Thyroid gland (tissue), 4 donors: ENCODE results near the gene MYO18B. TPM values are rescaled to one million over a fixed set of nuclear protein-coding genes. Genes with fewer than 3 reads are reported as not detected.

Source experiments
- DNase-seq, 2 donors: peaks; one replicate each; pipeline ENCODE4 v3.0.0-alpha.2; 2019
- H3K27ac ChIP-seq, 3 donors: fragments of 200-600 bp; sonication (generic); 1 replicate in 2 of 3; 2 replicates in 1 of 3; pipeline ENCODE4 v1.5.1; 2016 to 2019; ENCODE audit warnings: mild to moderate bottlenecking in 1 of 3, moderate library complexity in 1 of 3
- H3K27me3 ChIP-seq: fragments of 200-600 bp; sonication (generic); one replicate; pipeline ENCODE4 v1.5.1; 2019
- H3K36me3 ChIP-seq, 2 donors: fragments of 200-600 bp; sonication (generic); one replicate each; pipeline ENCODE4 v1.5.1; 2016 to 2019
- H3K4me1 ChIP-seq, 2 donors: fragments of 200-600 bp; sonication (generic); one replicate each; pipeline ENCODE4 v1.5.1; 2017 to 2019
- H3K4me3 ChIP-seq, 3 donors: fragments of 200-600 bp; sonication (generic); replicated peaks in 1 of 3; 1 replicate in 2 of 3; 2 replicates in 1 of 3; pipeline ENCODE4 v1.5.1; 2016; ENCODE audit warnings: mild to moderate bottlenecking in 1 of 3
- H3K9me3 ChIP-seq: fragments of 200-600 bp; sonication (generic); one replicate; pipeline ENCODE4 v1.5.1; 2017
- POLR2A ChIP-seq, 2 donors: fragments of 450-650 bp; IDR thresholded peaks; one replicate each; pipeline ENCODE4 v1.6.1; 2017; ENCODE audit warnings: antibody characterized with exemption in 2 of 2, mild to moderate bottlenecking in 2 of 2, moderate library complexity in 1 of 2
- WGBS, 2 donors: methylation state at CpG; one replicate each; pipeline ENCODE4 v1.1.5; 2017; 5-methylcytosine and 5-hydroxymethylcytosine counted together
- intact Hi-C: fragments of 100-400 bp; cut with DNase I; formaldehyde crosslinking; loops from one replicate; pipeline ENCODE4 v1.15.1; 2023
- total RNA-seq, 4 donors: library from RNA; depleted of rRNA; stranded (reverse); fragments of >200 nt; gene quantifications; one replicate each; pipeline ENCODE4 v1.2.3, GENCODE V29; 2016
- TF ChIP-seq, protein P1 (sequence below), 6 experiments: fragments of 200-600 bp in 3 of 6; fragments of 450-650 bp in 3 of 6; sonication (generic) in 3 of 6; IDR thresholded peaks; one replicate each; pipeline ENCODE4 v1.5.1; 2016 to 2019; ENCODE audit warnings: antibody characterized with exemption in 6 of 6, mild to moderate bottlenecking in 2 of 6, inconsistent platforms in 1 of 6, moderate library complexity in 1 of 6

The MYO18B gene
- total RNA-seq, 4 donors from 2014 or later = 0.33 TPM; not detected in 3

DNA sequence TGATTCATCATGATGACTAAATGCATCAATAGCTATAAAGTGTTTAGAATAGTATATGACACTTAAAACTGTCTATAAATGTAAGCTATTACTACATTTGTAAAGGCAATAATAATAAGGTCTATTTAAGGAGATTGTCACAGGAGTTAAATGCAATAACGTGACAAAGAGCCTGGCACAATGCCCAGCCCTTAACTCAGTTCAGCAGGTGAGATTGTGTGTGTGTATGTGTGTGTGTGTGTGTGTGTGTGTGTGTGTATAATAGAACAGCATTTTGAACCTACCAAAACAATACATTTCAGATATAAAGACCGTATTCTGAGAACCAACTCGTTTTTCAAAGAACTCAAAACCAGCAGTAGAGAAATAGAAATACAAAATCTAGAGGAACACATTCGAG is 177.5 kb downstream of the MYO18B start:
- H3K4me3 ChIP-seq = no peak overlapping the region
- WGBS, 2 donors = 29 to 34% methylated on average over 4 of the region's 4 CpGs
- H3K9me3 ChIP-seq = no peaks in the 10 kb centered on the region
- intact Hi-C loops = no loop called here
- no peaks in the 10 kb centered on the region for H3K27me3 ChIP-seq
- TF ChIP-seq POLR2A (IDR thresholded peaks at IDR 0.05) = no peak
- TF ChIP-seq, protein P1, sequence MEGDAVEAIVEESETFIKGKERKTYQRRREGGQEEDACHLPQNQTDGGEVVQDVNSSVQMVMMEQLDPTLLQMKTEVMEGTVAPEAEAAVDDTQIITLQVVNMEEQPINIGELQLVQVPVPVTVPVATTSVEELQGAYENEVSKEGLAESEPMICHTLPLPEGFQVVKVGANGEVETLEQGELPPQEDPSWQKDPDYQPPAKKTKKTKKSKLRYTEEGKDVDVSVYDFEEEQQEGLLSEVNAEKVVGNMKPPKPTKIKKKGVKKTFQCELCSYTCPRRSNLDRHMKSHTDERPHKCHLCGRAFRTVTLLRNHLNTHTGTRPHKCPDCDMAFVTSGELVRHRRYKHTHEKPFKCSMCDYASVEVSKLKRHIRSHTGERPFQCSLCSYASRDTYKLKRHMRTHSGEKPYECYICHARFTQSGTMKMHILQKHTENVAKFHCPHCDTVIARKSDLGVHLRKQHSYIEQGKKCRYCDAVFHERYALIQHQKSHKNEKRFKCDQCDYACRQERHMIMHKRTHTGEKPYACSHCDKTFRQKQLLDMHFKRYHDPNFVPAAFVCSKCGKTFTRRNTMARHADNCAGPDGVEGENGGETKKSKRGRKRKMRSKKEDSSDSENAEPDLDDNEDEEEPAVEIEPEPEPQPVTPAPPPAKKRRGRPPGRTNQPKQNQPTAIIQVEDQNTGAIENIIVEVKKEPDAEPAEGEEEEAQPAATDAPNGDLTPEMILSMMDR (IDR thresholded peaks at IDR 0.05) = no peak
- H3K27ac ChIP-seq = no peak overlapping the region
- H3K4me1 ChIP-seq = no peaks in the 10 kb centered on the region
- no peaks in the 10 kb centered on the region for H3K36me3 ChIP-seq
- no peak for DNase-seq

GRCh38 chr22:25922141-25922540 is 180.2 kb downstream of the MYO18B start:
- intact Hi-C loops = no loop called here
- H3K27ac ChIP-seq = no peak overlapping the region
- WGBS, 2 donors = 86 to 90% methylated on average over 10 of the region's 10 CpGs
- no peak overlapping the region for H3K4me3 ChIP-seq
- TF ChIP-seq, protein P1 (IDR thresholded peaks at IDR 0.05) = no peak
- TF ChIP-seq POLR2A (IDR thresholded peaks at IDR 0.05) = no peak
- no peak for DNase-seq
- no peaks in the 10 kb centered on the region for H3K9me3 ChIP-seq
- no peaks in the 10 kb centered on the region for H3K27me3 ChIP-seq
- no peaks in the 10 kb centered on the region for H3K4me1 ChIP-seq
- H3K36me3 ChIP-seq = no peaks in the 10 kb centered on the region

DNA sequence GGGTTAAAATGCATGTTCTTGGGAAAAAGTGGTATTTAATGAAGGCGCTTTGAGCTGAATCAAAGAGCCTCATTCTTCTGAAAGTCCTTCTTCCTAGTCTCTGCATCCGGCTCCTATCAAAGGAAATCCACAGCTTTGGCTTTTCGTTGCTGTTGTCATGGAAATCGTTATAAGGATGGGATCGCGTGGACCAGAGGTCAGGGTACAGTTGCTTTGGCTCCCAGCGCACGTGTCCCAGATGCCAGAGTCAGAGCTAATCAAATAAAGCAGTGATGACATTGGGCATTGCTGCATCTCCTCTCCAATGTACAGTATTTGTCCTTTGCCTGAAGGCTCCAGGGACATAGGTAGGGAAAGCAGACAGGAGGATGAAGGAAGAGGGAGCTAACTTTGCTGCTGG is 181.9 kb downstream of the MYO18B start:
- Histone ChIP-seq H3K9me3 (no peaks in the 10 kb centered on the region), H3K4me3 (no peak overlapping the region), H3K27ac (no peak overlapping the region), H3K36me3 (no peaks in the 10 kb centered on the region), H3K27me3 (no peaks in the 10 kb centered on the region), H3K4me1 (no peaks in the 10 kb centered on the region)
- intact Hi-C loops = no loop called here
- DNase-seq = no peak
- WGBS, 2 donors = 46 to 48% methylated on average over 8 of the region's 8 CpGs
- TF ChIP-seq POLR2A (IDR thresholded peaks at IDR 0.05) = no peak
- TF ChIP-seq, protein P1 (IDR thresholded peaks at IDR 0.05) = no peak

GRCh38 chr22:25928038-25928437 is 186.1 kb downstream of the MYO18B start:
- H3K27me3 ChIP-seq = no peaks in the 10 kb centered on the region
- H3K4me1 ChIP-seq = no peaks in the 10 kb centered on the region
- no peak overlapping the region for H3K4me3 ChIP-seq
- H3K9me3 ChIP-seq = no peaks in the 10 kb centered on the region
- 63 to 71% methylated on average over 3 of the region's 3 CpGs for WGBS, 2 donors
- no peak for TF ChIP-seq POLR2A (IDR thresholded peaks at IDR 0.05)
- TF ChIP-seq, protein P1 (IDR thresholded peaks at IDR 0.05) = no peak
- intact Hi-C loops = no loop called here
- DNase-seq = no peak
- no peaks in the 10 kb centered on the region for H3K36me3 ChIP-seq
- H3K27ac ChIP-seq = no peak overlapping the region

- no peaks in the 10 kb centered on the region for H3K27me3 ChIP-seq
- no peak for DNase-seq
Observed at GRCh38 chr22:25929321-25929878, 187.4 kb downstream of the MYO18B start.

More at GRCh38 chr22:25929321-25929878, 187.4 kb downstream of the MYO18B start:
- 62 to 63% methylated on average over 5 of the region's 5 CpGs for WGBS, 2 donors
- intact Hi-C loops = no loop called here
- Histone ChIP-seq H3K9me3 (no peaks in the 10 kb centered on the region), H3K4me3 (no peak overlapping the region), H3K4me1 (no peaks in the 10 kb centered on the region), H3K27ac (no peak overlapping the region), H3K36me3 (no peaks in the 10 kb centered on the region)
- TF ChIP-seq, protein P1 (IDR thresholded peaks at IDR 0.05) = no peak
- no peak for TF ChIP-seq POLR2A (IDR thresholded peaks at IDR 0.05)
